NK-92 (cell line): ENCODE results near the gene CLTRN.
"Not testable (repeated sequence)": the region's sequence is repeated elsewhere in the genome, so short reads cannot be mapped to it uniquely, and the experiment has no call there.

Source experiments
- DNase-seq: peaks from one replicate; lab custom pipeline; 2025; ENCODE audit not compliant: unreplicated experiment; lab: John Stamatoyannopoulos, UW

Gene CLTRN, protein sequence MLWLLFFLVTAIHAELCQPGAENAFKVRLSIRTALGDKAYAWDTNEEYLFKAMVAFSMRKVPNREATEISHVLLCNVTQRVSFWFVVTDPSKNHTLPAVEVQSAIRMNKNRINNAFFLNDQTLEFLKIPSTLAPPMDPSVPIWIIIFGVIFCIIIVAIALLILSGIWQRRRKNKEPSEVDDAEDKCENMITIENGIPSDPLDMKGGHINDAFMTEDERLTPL

GRCh38 chrX:15664487-15665444, at the start of gene CLTRN:
Gene CLTRN (minus strand): TSS chrX:15664805. CDS start chrX:15664775, 30 bp downstream.
- no peak for DNase-seq

DNA sequence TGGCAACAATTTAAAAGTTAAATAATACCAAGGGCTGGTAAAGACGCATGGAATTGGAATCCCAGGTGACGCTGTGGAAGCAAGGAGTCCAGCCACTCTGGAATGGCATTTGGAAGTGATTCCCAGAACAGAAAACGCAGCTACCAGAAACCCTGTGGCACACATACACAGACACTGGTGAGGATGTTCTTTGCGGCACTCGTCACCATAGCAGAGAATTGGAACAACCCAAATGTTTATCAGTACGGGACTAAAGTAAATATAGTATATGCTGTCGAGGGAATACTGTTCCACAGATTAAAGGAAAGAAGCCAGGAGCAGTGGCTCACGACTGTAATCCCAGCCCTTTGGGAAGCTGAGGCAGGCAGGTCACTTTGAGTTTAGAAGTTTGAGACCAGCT, 39.7 kb upstream of the CLTRN start:
- not testable (repeated sequence) for DNase-seq

GRCh38 chrX:15703809-15704208, 39.2 kb upstream of the CLTRN start:
- DNase-seq, result not testable (repeated sequence)

- no peak for DNase-seq
These were observed 38.1 kb upstream of the CLTRN start for GRCh38 chrX:15702488-15703371.

DNA sequence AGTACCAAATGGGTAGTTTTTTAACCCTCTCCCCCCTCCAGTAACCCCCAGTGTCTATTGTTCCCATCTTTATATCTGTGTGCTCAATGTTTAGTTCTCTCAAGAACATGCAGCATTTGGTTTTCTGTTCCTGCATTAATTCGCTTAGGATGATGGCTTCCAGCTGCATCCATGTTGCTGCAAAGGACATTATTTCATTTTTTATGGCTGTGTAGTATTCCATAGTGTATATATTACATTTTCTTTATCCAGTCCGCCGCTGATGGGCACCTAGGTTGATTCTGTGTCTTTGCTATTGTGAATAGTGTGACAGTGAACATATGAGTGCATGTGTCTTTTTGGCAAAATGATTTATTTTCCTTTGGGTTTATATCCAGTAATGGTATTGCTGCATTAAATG, 31.9 kb upstream of the CLTRN start:
- no peak for DNase-seq

GRCh38 chrX:15694941-15695451, 30.4 kb upstream of the CLTRN start:
- no peak for DNase-seq

GRCh38 chrX:15686818-15687685, 22.4 kb upstream of the CLTRN start:
- no peak for DNase-seq

DNA sequence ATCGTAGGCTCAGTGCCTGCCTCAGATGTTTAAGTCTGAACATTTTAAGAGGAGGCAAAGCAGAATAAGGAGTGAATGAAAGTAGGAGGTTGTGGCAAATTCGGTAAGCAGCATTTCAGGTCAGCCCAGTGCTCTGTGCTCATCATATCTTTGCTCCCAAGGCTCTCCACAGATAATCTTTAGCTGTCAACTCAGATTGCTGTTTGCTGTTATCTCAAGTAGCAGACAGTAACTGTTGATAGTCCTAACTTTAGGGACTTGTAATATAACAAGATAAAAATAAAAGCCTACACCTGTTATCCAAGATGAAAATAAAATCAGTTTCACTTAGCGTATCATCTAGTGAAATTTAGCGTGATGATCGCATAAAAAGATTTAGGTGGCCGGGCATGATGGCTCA, 18.6 kb upstream of the CLTRN start:
- DNase-seq, result no peak

DNA sequence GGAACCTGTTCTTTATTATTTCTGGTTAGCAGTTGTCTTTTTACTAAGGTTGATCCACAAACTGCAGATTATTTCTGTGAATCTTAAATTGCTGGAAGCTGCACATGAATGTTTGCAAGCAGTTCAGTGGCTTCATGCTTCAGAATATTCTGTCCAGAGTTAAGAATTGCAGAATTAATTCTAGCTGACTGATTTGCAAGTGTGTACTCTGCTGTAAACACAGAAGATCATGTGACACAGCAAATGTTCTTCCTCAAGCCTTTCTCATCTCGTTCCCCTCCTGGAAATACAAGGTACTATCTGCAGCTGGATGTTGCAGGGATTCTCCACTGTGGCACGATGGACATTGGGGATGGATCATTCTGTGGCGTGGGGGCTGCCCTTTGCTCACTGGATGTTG, 16.8 kb upstream of the CLTRN start:
- no peak for DNase-seq

DNA sequence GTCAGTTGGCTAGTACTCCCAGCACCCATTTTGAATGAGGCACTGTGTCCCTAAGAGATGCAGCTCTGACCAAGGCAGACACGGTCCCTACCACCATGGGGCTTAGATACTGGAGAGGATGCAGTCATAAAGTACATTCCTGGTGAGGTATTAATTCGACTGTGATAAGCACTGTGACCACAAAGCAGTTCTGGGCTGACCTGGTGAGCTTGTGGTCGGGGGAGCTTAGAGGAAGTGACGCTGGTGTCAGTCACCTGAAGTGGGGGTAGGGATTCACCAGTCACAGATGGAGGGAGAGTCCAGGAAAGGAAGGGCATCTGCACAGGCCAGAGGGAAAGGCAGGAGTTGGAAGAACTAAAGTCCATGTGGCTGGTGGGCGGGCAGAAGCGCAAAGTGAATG, 15.8 kb upstream of the CLTRN start:
- no peak for DNase-seq

- DNase-seq, result no peak
These were observed 14.6 kb upstream of the CLTRN start for GRCh38 chrX:15679246-15679645.

GRCh38 chrX:15678339-15678738, 13.7 kb upstream of the CLTRN start:
- no peak for DNase-seq

- DNase-seq, result no peak
These were observed 12.3 kb upstream of the CLTRN start for GRCh38 chrX:15676886-15677285.

DNA sequence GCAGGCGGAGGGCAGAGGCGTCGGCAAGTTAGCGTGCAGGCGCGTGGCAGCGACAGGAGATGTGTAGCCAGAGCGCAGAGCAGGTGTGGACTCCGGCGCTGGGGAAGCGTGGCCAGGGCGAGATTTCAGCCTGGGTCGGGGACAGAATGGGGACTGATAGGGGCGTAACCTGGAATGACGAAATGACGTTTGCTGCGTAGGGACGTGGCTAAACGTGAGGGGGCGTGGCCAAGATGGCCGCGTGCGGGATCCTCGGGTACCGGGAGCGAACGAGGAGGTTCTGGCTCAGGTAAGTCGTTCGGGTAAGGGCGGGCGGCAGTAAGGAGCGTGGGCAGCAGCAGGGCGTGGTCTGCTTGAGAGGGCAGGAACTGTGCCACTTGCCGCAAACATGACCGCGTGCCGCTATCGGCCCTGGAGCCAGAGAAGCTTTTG, 10.9 kb upstream of the CLTRN start:
- DNase-seq, result no peak

- peak; percentile 5 for DNase-seq
These were observed 10.4 kb upstream of the CLTRN start for GRCh38 chrX:15674841-15675489.

- no peak for DNase-seq
These were observed 9.9 kb upstream of the CLTRN start for GRCh38 chrX:15674514-15674840.

GRCh38 chrX:15673970-15674369, 9.4 kb upstream of the CLTRN start:
- no peak for DNase-seq

DNA sequence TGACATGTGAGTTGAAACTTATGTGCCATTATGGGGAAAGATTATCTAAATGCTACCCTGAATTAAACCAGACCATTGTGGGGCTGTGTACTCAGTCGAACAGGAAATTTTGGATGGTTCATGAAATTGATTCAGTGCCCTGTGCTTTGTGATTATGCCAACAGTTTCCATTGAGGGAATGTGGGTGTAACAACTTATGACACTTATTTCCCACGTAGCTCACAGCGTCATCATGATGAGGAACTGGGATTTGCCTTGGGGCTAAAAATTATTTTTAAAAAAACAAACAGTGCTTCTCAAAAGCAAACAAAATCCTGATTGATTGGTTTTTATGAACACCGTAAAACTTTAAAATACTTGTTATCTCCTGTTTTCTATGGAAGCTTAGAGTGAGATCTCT, 8.3 kb upstream of the CLTRN start:
- no peak for DNase-seq

DNA sequence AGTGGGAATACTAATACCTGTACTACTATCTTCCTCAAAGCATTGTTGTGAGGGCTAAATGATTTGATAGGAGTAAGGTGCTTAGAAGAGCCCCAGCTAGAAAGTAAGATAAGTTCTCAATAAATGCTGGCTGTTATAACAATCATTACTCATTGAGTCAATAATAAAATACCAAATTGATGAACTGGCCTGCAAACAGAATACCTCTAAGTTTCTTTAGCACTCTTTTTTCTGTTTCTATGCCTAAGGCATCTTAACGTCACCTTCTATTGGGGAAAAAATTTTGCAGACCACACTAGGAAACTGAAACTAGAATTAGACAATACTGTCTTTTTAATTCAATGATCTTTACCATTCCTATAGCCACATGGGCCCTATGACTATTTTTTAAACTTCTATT, 1.2 kb downstream of the CLTRN start:
- DNase-seq, result no peak

GRCh38 chrX:15654804-15655203, 9.8 kb downstream of the CLTRN start:
- DNase-seq, result not testable (repeated sequence)
